Stimulated activated memory B cell treated with anti-CD40 and anti-IgM and Interleukin-4, amounts not matched to agents 10 μg/mL and 1 μg/mL and 100 μg/mL, for 72 hours (primary cell): ENCODE measurements around the gene UNC5A.

Experiments
- ATAC-seq: fragments of 150-1000 bp; cut with Tn5 transposase; 2 replicates; pipeline ENCODE4 v1.10.0; 2021
- H3K27ac Mint-ChIP-seq: one replicate; pipeline ENCODE4 v1.8.0; 2022; ENCODE audit warnings: mild to moderate bottlenecking, mixed read lengths
- H3K27me3 Mint-ChIP-seq: one replicate; pipeline ENCODE4 v1.8.0; 2022; ENCODE audit warnings: mixed read lengths
- H3K36me3 Mint-ChIP-seq: one replicate; pipeline ENCODE4 v1.8.0; 2022; ENCODE audit warnings: mixed read lengths
- H3K4me1 Mint-ChIP-seq: one replicate; pipeline ENCODE4 v1.8.0; 2022; ENCODE audit warnings: mixed read lengths
- H3K4me3 Mint-ChIP-seq: one replicate; pipeline ENCODE4 v1.8.0; 2022; ENCODE audit warnings: mild to moderate bottlenecking, moderate library complexity, mixed read lengths
- H3K9me3 Mint-ChIP-seq: one replicate; pipeline ENCODE4 v1.8.0; 2022; ENCODE audit warnings: mixed read lengths

The UNC5A gene

DNA sequence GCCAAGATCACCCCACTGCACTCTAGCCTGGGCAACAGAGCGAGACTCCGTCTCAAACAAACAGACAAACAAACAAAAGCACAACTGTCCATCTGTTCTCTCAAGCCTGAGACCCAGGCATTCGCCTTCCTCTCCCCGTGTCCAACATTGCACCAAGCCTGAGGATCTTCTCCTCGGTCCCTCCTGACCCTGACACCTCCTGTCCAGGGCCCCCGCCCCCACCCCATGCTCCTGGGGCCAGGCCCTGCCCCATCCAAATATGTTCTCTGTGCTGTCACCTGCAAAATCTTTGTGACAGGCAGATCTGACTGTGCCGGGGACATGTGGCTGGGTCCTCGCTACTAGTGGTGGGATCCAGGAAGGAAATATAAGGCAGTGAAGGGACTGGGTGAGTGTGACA, 33.4 kb upstream of the UNC5A start:
- Mint-ChIP-seq H3K27me3 (peaks cover 67% of the 10 kb centered on the region), H3K9me3 (no peaks in the 10 kb centered on the region), H3K27ac (no peak overlapping the region), H3K36me3 (no peaks in the 10 kb centered on the region), H3K4me1 (no peaks in the 10 kb centered on the region), H3K4me3 (no peak overlapping the region)
- no peak for ATAC-seq

DNA sequence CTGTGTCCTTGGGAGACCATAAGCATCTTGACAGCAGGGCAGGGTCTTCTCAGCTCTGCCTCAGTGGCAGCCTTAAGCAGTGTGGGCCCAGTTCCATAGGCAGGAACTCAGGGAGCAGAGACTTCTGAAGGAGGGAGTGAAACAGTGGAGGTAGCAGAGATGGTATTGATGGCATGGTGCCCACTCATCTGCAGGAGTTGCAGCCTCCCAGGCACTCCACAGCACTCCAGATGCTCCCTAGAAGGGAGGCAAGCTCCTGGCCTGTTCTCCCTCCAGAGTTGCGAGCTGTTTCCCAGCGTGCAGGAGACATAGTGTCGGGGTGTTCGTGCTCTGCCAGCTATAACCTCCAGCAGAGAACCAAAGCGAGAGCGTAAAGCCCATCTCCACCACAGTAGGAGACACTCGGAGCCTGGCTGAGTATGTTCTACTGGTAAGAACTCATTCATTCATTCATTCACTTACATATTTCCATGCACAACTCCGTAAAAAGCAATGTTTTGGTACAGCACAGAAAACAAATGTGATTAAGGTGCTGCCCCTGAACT, 31.4 kb upstream of the UNC5A start:
- Mint-ChIP-seq H3K27ac (no peak overlapping the region), H3K27me3 (peaks cover 62% of the 10 kb centered on the region), H3K36me3 (no peaks in the 10 kb centered on the region), H3K9me3 (no peaks in the 10 kb centered on the region), H3K4me1 (no peaks in the 10 kb centered on the region), H3K4me3 (no peak overlapping the region)
- no peak for ATAC-seq

DNA sequence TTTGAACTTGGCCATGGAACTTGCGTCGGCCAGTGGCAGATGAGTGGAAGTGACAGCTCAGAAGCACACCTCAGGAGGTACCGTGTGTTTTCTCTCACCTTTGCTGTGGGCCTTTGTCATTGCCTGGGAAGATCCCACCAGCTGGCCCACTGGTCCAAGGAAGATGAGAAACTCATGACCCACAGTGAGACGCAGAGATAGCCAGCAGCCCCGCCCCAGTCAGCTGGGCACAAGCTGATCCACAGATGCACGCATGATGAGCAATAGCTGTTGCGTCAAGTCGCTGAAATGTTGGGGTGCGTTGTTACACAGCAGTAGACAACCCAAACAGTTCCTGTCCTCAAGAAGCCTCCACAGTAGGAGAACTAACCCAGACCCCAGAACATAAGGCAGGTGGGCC, 30.8 kb upstream of the UNC5A start:
- no peak for ATAC-seq
- no peak overlapping the region for H3K4me3 Mint-ChIP-seq
- no peaks in the 10 kb centered on the region for H3K9me3 Mint-ChIP-seq
- no peak overlapping the region for H3K27ac Mint-ChIP-seq
- no peaks in the 10 kb centered on the region for H3K4me1 Mint-ChIP-seq
- H3K36me3 Mint-ChIP-seq = no peaks in the 10 kb centered on the region
- peaks cover 62% of the 10 kb centered on the region for H3K27me3 Mint-ChIP-seq

DNA sequence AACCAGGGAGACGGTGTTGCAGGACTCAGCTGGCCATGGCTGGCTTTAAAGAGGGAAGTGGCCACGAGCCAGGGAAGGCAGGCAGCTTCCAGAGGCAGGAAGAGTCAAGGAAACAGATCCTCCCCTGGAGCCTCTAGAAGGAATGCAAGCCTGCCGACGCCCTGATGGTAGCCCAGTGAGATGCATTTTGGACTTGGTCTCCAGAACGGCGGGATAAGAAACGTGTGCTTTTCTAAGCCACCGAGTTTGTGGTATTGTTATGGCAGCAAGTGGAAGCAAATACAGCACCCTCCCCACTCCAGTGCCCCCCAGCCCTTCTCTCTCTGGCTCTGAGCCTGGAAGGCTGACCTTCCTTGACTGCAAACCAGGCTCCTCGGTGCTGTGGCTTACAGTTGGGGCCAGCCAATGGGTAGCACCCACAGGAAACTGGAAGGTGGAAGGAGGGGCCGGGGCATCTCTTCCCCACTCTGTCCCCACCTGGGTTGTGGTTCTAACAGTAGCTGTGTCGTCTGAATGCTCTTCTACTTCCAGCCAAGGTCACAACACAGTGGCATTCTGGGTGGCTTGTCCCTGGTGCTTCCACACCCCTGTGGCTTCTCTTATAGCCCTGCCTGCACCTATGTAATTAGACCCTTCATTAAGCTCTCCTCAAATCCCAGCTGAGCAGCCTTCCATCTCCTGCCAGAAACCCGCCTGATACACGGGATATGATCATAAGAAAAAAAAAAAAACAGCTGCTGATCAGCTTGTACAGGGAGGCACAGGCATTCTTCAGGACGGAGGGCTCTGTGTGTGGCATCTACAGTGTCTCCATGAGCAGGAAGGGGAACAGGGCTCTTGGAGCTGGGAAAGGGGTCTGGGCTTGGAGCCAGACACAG, 29.9 kb upstream of the UNC5A start:
- no peaks in the 10 kb centered on the region for H3K36me3 Mint-ChIP-seq
- H3K4me1 Mint-ChIP-seq = no peaks in the 10 kb centered on the region
- no peaks in the 10 kb centered on the region for H3K9me3 Mint-ChIP-seq
- no peak overlapping the region for H3K4me3 Mint-ChIP-seq
- no peak overlapping the region for H3K27ac Mint-ChIP-seq
- peaks cover 62% of the 10 kb centered on the region for H3K27me3 Mint-ChIP-seq
- no peak for ATAC-seq

DNA sequence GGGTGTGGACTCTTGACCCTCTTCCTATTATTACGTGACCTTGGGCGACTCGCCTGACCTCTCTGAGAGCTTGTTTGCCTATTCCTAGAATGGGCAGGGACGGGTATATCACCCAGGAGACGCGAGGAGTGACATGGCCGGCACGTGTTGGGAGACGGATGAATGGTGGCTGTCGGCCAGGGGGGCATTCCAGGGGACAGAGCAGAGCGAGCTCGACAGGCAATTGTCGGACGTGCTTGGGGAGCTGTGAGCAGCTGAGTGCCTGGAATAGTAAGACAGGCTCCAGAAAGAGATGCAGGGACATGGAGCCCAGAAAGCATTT, 29.3 kb upstream of the UNC5A start:
- Mint-ChIP-seq H3K4me3 (no peak overlapping the region), H3K27me3 (peaks cover 66% of the 10 kb centered on the region), H3K27ac (no peak overlapping the region), H3K9me3 (no peaks in the 10 kb centered on the region), H3K4me1 (no peaks in the 10 kb centered on the region), H3K36me3 (no peaks in the 10 kb centered on the region)
- ATAC-seq = no peak

DNA sequence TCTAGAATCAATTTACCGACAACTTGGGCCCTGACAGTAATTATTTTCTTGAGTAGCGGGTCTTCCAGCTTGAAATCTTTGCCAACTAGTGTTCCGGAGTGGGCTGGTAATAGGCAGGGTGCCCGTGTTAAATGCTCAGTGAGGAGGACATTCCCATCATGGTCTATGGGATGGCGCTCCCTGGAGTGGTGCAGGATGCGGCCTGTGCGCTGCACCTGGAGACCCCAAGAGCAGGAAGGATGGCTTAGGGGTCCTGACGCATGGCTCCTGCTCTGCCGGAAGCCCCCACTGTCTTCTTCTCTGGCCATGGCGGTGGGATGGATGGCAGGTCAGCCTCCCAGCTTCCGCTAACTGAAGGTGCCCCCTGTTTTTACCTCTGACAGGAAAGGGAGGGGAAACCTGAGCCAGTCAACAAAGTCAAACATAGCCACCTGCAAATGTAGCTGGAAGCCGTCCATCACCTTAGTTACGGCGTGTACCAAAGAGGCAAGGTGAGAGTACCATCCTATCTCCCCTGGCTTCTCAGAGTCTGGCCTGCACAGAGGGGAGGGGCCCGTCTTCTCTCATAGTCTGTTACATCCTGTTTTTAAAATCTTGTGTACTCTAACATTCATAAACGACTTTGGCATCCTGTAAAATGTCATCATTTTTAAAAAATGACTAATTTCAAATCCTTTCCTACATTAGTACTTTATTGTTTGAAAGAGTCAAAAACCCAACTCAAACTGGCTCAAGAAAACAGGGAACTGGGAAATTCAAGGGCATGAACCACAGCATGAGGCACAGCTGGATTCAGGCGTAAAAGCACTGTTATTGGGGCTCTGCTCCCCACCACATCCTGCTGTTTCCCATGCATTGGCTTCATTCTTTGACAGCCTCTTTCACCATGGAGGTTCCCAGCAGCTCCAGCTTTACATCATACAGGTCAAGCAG, 28.5 kb upstream of the UNC5A start:
- Mint-ChIP-seq H3K4me1 (no peaks in the 10 kb centered on the region), H3K4me3 (no peak overlapping the region), H3K27me3 (peaks cover 60% of the 10 kb centered on the region), H3K36me3 (no peaks in the 10 kb centered on the region), H3K9me3 (no peaks in the 10 kb centered on the region), H3K27ac (no peak overlapping the region)
- ATAC-seq = no peak

DNA sequence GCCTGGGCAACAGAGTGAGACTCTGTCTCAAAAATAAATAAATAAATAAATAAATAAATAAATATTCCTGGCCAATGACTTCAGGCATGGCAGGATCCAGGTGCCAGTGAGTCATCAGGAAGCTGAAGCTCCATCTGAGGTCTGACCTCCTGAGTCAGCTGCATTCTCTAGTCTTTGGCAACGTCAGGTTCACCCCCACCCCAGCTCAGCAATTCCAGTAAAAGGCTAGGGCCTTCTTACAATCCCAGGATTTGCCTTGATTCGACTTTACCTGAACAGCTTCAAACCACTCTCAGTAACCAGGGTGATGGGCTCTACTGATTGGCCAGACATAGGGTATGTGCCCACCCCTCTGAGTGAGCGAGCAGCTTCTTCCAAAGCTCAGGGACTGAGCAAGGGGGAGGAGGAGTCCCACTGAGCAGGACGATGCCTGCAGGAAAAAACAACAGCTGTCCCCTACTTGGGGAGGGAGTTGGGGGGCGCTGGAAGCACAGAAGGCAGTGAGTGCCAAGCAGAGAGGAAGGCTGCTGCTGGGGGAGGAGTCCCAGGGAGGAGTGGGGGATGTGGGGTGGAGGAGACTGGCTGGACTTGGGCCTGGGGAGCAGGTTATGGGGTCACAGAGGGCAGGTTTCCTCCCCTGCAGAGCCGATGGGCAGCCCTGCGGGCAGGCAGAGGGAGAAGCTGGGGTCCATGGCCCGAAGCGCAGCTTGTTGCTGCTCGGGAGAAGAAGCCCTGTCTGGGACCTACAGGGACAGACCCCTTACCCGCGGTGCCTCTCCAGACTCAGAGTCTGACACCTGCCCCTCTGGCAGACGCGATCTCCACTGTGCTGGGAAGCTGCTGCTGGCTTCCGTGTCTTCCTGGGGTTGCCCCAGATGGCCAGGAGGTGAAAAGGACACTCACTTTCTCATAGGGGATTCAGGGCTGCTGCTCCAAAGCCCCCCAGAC, 25.9 kb upstream of the UNC5A start:
- peaks cover 70% of the 10 kb centered on the region for H3K27me3 Mint-ChIP-seq
- no peak overlapping the region for H3K27ac Mint-ChIP-seq
- ATAC-seq = no peak
- no peaks in the 10 kb centered on the region for H3K4me1 Mint-ChIP-seq
- H3K4me3 Mint-ChIP-seq = no peak overlapping the region
- H3K9me3 Mint-ChIP-seq = no peaks in the 10 kb centered on the region
- H3K36me3 Mint-ChIP-seq = no peaks in the 10 kb centered on the region

DNA sequence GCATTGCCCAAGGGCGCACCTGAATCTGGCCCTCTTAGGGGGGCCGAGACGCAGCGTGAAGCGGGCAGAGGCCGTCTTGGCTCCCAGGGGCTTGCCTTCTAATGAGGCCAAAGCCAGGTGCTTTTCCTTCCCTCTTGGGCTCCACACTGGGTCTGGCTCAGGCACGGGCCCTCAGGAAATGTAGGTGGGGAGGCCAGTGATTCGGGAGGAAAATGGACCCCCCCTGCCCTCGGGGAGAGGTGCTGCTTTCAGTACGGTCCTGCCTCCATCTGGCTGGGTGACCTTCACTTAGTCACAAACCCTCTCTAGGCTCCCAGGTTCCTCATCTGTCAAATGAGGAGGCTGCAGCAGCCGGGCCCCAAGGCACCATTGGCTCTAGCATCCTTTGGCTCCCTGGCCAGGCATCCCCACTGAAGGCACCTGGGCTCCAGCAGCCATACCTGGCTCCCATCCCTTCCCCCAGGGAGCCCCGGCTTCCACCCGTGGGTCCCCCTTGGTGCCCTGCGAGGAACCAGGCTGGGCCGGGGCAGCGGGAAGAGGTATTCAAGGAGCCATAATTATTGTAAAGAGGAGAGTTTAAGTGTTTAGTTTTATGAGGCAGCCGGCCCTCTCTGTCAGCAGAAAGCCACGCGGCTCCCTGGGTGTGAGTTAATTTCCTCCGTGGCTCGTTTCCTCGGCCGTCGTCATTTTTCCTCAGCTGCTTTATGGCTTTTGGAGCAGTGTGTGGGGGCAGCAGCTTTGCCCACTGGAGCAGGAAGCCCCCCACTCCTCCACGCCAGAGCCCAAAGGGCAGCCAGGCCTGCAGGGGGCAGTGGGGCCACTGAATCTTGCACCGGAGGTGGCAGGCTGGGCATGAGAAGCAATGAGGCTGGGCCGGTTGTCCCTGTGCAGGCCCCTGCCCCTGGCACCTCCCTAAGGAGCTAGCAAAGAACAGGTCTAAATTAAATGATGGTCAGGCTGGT, 24.9 kb upstream of the UNC5A start:
- no peak for ATAC-seq
- peaks cover 64% of the 10 kb centered on the region for H3K27me3 Mint-ChIP-seq
- no peaks in the 10 kb centered on the region for H3K9me3 Mint-ChIP-seq
- H3K36me3 Mint-ChIP-seq = no peaks in the 10 kb centered on the region
- no peak overlapping the region for H3K4me3 Mint-ChIP-seq
- no peaks in the 10 kb centered on the region for H3K4me1 Mint-ChIP-seq
- H3K27ac Mint-ChIP-seq = no peak overlapping the region

DNA sequence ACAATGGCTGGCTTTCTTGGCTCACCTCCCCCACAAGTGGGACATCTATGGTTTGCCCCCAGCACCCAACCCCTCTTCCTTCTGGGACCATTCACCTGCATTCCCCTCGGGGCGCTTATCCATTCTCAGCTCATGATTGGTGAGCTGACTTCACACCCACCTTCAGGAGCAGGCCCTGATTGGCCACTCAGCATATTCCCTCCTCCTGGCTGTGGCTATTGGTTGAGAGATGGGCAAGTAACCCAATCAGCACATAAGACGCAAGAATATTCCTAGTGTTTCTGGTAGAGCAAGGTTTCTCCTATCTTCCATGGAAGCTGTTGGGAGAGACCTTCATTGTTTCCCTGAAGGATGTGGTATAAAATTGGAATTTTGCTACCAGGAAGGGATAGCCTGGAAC, 22.7 kb upstream of the UNC5A start:
- Mint-ChIP-seq H3K27ac (no peak overlapping the region), H3K27me3 (peaks cover 65% of the 10 kb centered on the region), H3K4me1 (no peaks in the 10 kb centered on the region), H3K9me3 (no peaks in the 10 kb centered on the region), H3K36me3 (no peaks in the 10 kb centered on the region), H3K4me3 (no peak overlapping the region)
- ATAC-seq = no peak

DNA sequence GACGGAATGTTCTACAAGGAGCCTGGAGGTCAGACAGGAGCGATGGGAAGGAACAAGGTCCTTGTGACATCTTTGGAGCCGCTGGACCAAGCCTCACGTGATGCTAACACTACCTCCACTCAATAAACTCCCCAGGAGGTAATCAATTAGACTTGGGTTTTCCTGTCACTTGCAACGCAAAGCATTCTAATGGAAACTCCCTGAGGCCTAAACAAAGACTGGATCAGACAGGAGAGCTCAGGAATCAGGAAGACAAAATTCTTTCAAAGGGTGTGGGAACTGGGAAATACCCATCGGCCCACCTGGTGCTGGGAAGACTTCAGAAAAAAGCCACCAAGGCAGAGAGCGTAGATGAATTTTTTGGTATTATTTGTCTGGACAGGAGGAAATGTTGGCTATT, 22.3 kb upstream of the UNC5A start:
- H3K36me3 Mint-ChIP-seq = no peaks in the 10 kb centered on the region
- ATAC-seq = no peak
- no peaks in the 10 kb centered on the region for H3K9me3 Mint-ChIP-seq
- no peak overlapping the region for H3K27ac Mint-ChIP-seq
- H3K4me3 Mint-ChIP-seq = no peak overlapping the region
- H3K27me3 Mint-ChIP-seq = peaks cover 69% of the 10 kb centered on the region
- H3K4me1 Mint-ChIP-seq = no peaks in the 10 kb centered on the region

DNA sequence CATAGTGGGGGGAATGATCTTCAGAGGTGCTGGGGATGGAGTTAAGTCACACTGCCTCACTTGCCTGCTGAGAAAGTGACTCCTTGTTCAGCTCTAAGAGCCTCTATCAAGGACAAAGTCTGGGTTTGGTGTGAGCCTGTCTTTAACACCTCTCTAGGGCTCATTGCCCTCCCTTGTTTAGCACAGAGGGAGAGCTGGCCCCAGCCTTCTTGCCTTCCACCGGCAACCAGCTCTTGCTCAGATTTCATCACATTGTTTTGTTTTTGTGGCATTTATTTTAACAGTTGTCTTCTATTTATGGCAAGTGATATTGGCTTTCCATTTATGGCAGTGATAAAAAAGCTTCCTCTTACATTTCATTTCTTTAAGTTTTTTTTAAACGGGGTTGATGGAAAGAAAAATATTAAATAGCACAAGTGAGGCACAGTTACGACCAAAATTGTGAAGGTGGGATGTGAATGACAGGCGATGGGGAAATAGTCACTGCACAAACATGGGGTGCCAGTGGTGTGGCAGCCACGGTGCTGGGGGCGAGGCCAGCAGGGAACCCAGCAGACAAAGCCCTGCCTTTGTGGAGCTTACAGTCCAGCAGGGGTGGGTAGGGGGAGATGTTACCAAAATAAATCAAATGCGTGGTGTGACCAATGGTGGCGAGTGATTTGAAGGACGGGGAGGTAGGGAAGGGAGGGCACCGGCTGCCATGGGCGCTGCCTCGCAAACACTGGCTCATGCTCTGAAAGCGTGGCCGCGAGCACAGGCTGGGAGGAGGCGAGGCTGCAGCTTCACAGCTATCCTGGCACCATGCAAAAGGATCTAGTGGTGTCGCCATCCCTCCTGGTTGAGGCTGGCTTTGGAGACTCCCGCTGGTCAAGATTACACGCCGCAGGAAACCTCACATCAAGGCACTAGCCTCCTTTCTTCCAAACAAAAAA, 21.2 kb upstream of the UNC5A start:
- Mint-ChIP-seq H3K4me1 (no peaks in the 10 kb centered on the region), H3K9me3 (no peaks in the 10 kb centered on the region), H3K27ac (no peak overlapping the region), H3K4me3 (no peak overlapping the region), H3K36me3 (no peaks in the 10 kb centered on the region), H3K27me3 (peaks cover 78% of the 10 kb centered on the region)
- no peak for ATAC-seq

DNA sequence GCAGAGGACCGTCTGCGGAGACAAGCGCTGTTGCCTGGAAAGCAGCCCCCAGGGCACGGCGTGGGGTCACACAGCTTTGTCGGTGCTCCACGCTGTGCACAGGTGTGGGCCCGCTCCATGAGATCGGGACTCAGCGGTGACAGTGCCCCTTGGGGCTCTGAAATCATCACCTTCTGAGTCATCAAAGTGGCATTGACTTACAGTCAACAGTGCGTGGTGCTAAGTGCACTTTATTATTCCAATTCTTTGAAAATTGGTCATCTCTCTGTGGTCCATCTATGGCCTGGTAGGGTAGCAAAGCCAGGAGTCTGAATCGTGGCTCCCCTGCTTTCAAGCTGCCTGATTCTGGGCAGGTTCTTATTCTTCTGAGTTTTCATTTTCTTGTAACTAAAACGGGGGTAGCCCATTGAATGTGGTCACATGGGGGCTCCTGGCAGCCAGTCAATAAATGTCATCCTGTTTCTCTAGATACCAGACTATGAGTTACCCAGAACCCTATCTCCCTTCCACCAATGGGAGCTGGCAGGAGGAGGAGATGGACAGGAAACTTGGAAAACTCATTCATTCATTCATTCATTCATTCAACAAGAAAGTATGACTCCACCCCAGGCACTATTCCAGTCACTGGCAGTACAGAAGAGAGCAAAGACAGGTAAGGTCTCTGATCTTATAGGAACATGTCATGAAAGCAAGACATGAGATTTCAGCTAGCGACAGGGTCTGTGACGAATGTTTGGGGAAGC, 20.3 kb upstream of the UNC5A start:
- no peaks in the 10 kb centered on the region for H3K9me3 Mint-ChIP-seq
- no peak overlapping the region for H3K27ac Mint-ChIP-seq
- H3K27me3 Mint-ChIP-seq = peaks cover 78% of the 10 kb centered on the region
- ATAC-seq = no peak
- H3K4me1 Mint-ChIP-seq = no peaks in the 10 kb centered on the region
- H3K4me3 Mint-ChIP-seq = no peak overlapping the region
- no peaks in the 10 kb centered on the region for H3K36me3 Mint-ChIP-seq

DNA sequence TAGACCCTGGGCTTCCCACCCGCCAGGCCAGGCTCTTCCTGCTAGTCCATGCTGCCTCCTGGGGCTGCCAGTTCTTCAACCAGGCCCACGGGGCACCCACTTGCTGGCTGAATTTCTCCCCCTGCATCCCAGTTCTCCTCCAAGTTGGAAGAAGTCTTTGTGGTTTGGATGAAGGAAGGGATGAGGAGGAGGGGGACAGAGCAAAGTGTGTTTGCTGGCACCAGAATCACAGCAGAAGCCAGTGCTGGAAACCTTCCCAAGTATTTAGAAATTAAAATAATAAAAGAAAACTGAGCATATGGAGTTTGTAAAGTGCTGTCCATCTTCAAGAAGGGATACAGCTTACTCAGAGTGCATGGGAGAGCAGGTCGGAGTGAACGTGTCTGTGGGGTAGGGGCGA, 19.4 kb upstream of the UNC5A start:
- no peaks in the 10 kb centered on the region for H3K9me3 Mint-ChIP-seq
- ATAC-seq = no peak
- no peaks in the 10 kb centered on the region for H3K36me3 Mint-ChIP-seq
- no peak overlapping the region for H3K4me3 Mint-ChIP-seq
- no peaks in the 10 kb centered on the region for H3K4me1 Mint-ChIP-seq
- peaks cover 77% of the 10 kb centered on the region for H3K27me3 Mint-ChIP-seq
- H3K27ac Mint-ChIP-seq = no peak overlapping the region
